Measurements from ENCODE around the gene GPC6. TPM values are rescaled to one million over a fixed set of nuclear protein-coding genes. Genes with fewer than 3 reads are reported as not detected.

Gene GPC6
- total and polyA plus RNA-seq, 2 donors (not counting 3 experiments of a cell fraction or from before 2014, with no cell fraction given), result 0.01 TPM; not detected in 1

- FAIRE-seq (no peak), DNase-seq (ENCODE audit: low read depth, low spot score) (no peak)
Observed at GRCh38 chr13:93356469-93356868, 129.9 kb downstream of the GPC6 start.

More at GRCh38 chr13:93356469-93356868, 129.9 kb downstream of the GPC6 start:
- Histone ChIP-seq H3K4me1 (ENCODE audit: control insufficient read depth, extremely low read depth, insufficient read depth, low read length) (no peaks in the 10 kb centered on the region), H3K9ac (replicated peaks; ENCODE audit: extremely low read depth, insufficient read depth, low read length) (no peak overlapping the region), H4K20me1 (replicated peaks; ENCODE audit: control insufficient read depth, extremely low read depth, insufficient read depth, low read length) (no peaks in the 10 kb centered on the region), H2AFZ (ENCODE audit: low read depth, low read length) (no peak overlapping the region), H3K9me1 (replicated peaks; ENCODE audit: control insufficient read depth, extremely low read depth, insufficient read depth, low read length) (no peaks in the 10 kb centered on the region), H3K36me3 (ENCODE audit: control insufficient read depth in 2 of 2, extremely low read depth in 1 of 2, insufficient read depth in 2 of 2, low read length in 2 of 2) (no peaks in the 10 kb centered on the region), H3K9me3 (replicated peaks; ENCODE audit: control insufficient read depth, insufficient read depth, low read length) (peaks cover 8% of the 10 kb centered on the region), H3K4me3 (replicated peaks in 1 of 3; ENCODE audit: insufficient read depth in 1 of 3, low read depth in 1 of 3, low read length in 3 of 3) (no peak overlapping the region), H3K4me2 (ENCODE audit: insufficient read depth, low read length) (no peak overlapping the region), H3K79me2 (ENCODE audit: control insufficient read depth, insufficient read depth, low read length) (no peaks in the 10 kb centered on the region), H3K27me3 (ENCODE audit: control insufficient read depth in 2 of 2, insufficient read depth in 2 of 2, low read length in 2 of 2) (no peaks in the 10 kb centered on the region), H3K27ac (ENCODE audit: insufficient read depth, low read depth, low read length) (no peak overlapping the region)
- CTCF ChIA-PET, result no interaction called here
- no TSS peak for BruUV-seq (replicated peaks)
- intact Hi-C loops (cut with micrococcal nuclease), result no loop called here
- TF ChIP-seq POLR2AphosphoS5 (IDR thresholded peaks at IDR 0.05; ENCODE audit: insufficient read depth, low read depth, low read length), result no peak
- TF ChIP-seq CTCF (IDR thresholded peaks at IDR 0.05; ENCODE audit: extremely low read depth in 1 of 2, insufficient read depth in 1 of 2, low read depth in 1 of 2, low read length in 2 of 2), result no peak
- no peak for TF ChIP-seq POLR2A (IDR thresholded peaks at IDR 0.05; ENCODE audit: low read depth, low read length)
- TF ChIP-seq MAX (IDR thresholded peaks at IDR 0.05; ENCODE audit: insufficient read depth, insufficient read length), result no peak
- no peak for TF ChIP-seq MYC (IDR thresholded peaks at IDR 0.05; ENCODE audit: low read depth, low read length)
- TF ChIP-seq JUN (IDR thresholded peaks at IDR 0.05; ENCODE audit: borderline replicate concordance, insufficient read depth, insufficient read length, low read depth), result no peak
- TF ChIP-seq GATA2 (IDR thresholded peaks at IDR 0.05; ENCODE audit: insufficient read depth, insufficient read length, low read depth, low read length), result no peak
- TF ChIP-seq EZH2 (IDR thresholded peaks at IDR 0.05; ENCODE audit: borderline replicate concordance, low read depth, low read length, severe bottlenecking), result no peak
- dilution Hi-C loops (cut with MboI; ENCODE audit: extremely low pct_ligation_motif_present, low sequenced_read_pairs), result no loop called here
- POLR2A ChIA-PET, result no interaction called here

All from endothelial cell of umbilical vein (primary cell).